Right lobe of liver (tissue), 6 donors: Measurements from ENCODE around the gene NGFR. TPM values are rescaled to one million over a fixed set of nuclear protein-coding genes. Genes with fewer than 3 reads are reported as not detected.

Experiments
- ATAC-seq, 4 donors: fragments of 200-7000 bp; cut with Tn5 transposase; one replicate each; pipeline ENCODE4 v1.9.1; 2020; ENCODE audit warnings: mild to moderate bottlenecking in 4 of 4, moderate library complexity in 4 of 4
- DNase-seq, 3 donors: peaks; one replicate each; pipeline ENCODE4 v3.0.0-alpha.2; 2020
- H3K27ac ChIP-seq, 3 donors: fragments of 200-600 bp; one replicate each; pipeline ENCODE4 v1.8.0; 2022
- H3K27me3 ChIP-seq, 2 donors: fragments of 200-600 bp; one replicate each; pipeline ENCODE4 v1.8.0; 2022
- H3K36me3 ChIP-seq, 4 donors: fragments of 200-600 bp; sonication (generic) in 1 of 4; one replicate each; pipeline versions ENCODE4 v1.5.1 to v1.8.0; 2017 to 2022; ENCODE audit warnings: control low read depth in 1 of 4
- H3K4me1 ChIP-seq, 4 donors: fragments of 200-600 bp; sonication (generic) in 1 of 4; one replicate each; pipeline versions ENCODE4 v1.5.1 to v1.8.0; 2017 to 2022; ENCODE audit warnings: control low read depth in 1 of 4
- H3K4me3 ChIP-seq, 3 donors: fragments of 200-600 bp; one replicate each; pipeline ENCODE4 v1.8.0; 2022
- H3K9me3 ChIP-seq, 4 donors: fragments of 200-600 bp; sonication (generic) in 1 of 4; one replicate each; pipeline versions ENCODE4 v1.5.1 to v1.8.0; 2017 to 2022; ENCODE audit warnings: control low read depth in 1 of 4
- CTCF ChIP-seq, 4 donors: fragments of 200-600 bp in 3 of 4; fragments of 450-650 bp in 1 of 4; IDR thresholded peaks; one replicate each; pipeline versions ENCODE4 v1.5.1 to v1.8.0; 2016 to 2022; ENCODE audit warnings: antibody characterized with exemption in 4 of 4, mild to moderate bottlenecking in 2 of 4
- POLR2A ChIP-seq: fragments of 450-650 bp; IDR thresholded peaks from one replicate; pipeline ENCODE4 v1.6.1; 2017; ENCODE audit warnings: antibody characterized with exemption, mild to moderate bottlenecking
- WGBS: methylation state at CpG from one replicate; pipeline ENCODE4 v1.1.6; 2018; ENCODE audit warnings: low coverage, low lambda C conversion rate; ENCODE audit not compliant: insufficient coverage; ENCODE audit errors: missing lambda C conversion rate; 5-methylcytosine and 5-hydroxymethylcytosine counted together
- intact Hi-C, 2 donors: fragments of 100-400 bp; cut with DNase I; formaldehyde crosslinking; loops; one replicate each; pipeline versions ENCODE4 v1.11.2 to v1.14.1; 2022
- total RNA-seq, 6 experiments: library from RNA; depleted of rRNA in 2 of 6; stranded (reverse); fragments of >200 nt in 2 of 6; fragmentation: NEBNext Ultra II Directional in 3 of 6; extraction: Animal tissue kit (Norgen Biotek cat#: 25700) in 3 of 6; gene quantifications; one replicate each; pipeline versions ENCODE4 v1.1.0 to v1.2.4, GENCODE V29; 2016 to 2023
- donor health status: DM: no; HTN: yes; CAD: no.
- donor health status: DM: no; HTN: no; CAD: no.
- donor health status: DM: no; HTN: no; CAD: no.
- donor health status: DM: no; HTN: yes; CAD: no.
- donor health status: DM: no; HTN: yes; CAD: no.

Gene NGFR
- total RNA-seq, 6 experiments from 2014 or later = 3.1 to 9.4 (median 6.8) TPM

- no peak for DNase-seq
- no peaks in the 10 kb centered on the region for H3K9me3 ChIP-seq
- intact Hi-C loops = loop anchor here in 1 of 2 donors (5.0 kb wide), 1 partner anchor 61 kb away; no protein-coding TSS in a partner anchor
- no peak overlapping the region for H3K4me3 ChIP-seq
- WGBS = 16% methylated on average over 3 of the region's 5 CpGs
- no peaks in the 10 kb centered on the region for H3K36me3 ChIP-seq
- no peak overlapping the region for H3K27ac ChIP-seq
- peaks cover 0 to 4% of the 10 kb centered on the region in 2 donors for H3K27me3 ChIP-seq
- H3K4me1 ChIP-seq = peaks cover 0 to 9% (median 4%) of the 10 kb centered on the region in 4 donors
- ATAC-seq = no peak
- TF ChIP-seq POLR2A (no peak), CTCF (IDR thresholded peaks at IDR 0.05) (no peak)
Observed at GRCh38 chr17:49491192-49491769, 3.8 kb upstream of the NGFR start.

DNA sequence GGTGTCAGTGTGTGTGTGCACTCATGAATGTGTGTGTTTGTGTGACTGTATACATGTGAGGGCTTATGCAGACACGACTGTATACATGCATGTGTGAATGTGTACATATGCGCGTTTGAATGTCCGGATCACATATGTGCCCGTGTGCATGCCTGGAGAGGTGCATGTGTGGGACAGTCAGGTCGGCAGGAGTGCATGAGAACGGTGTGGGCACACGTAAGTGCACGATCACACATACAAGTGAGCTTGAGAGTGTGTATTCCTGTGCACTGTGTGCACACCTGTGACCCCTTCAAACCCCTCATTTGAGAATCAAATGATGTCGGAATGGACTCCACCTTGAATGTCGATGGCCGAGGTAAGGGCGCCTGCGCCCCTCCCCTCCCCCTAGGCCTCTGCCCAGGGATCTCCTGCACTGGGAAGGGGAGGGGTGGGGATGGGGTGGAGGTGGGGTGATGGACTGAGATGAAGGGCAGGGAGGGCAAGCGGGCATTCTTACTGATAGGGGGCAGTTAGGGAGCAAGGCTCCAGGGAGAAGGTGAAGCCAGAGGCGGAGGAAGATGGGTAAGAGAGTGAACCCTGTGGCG is 601 bp upstream of the NGFR start:
- intact Hi-C loops = loop anchor here in 1 of 2 donors (5.0 kb wide), 1 partner anchor 58 kb away; no protein-coding TSS in a partner anchor
- Histone ChIP-seq H3K4me1 (peaks cover 0 to 25% (median 4%) of the 10 kb centered on the region in 4 donors), H3K4me3 (peak overlapping the region; percentile 34 to 48 (median 35)), H3K36me3 (no peaks in the 10 kb centered on the region), H3K27me3 (peaks cover 5 to 23% of the 10 kb centered on the region in 2 donors), H3K9me3 (no peaks in the 10 kb centered on the region), H3K27ac (no peak overlapping the region)
- TF ChIP-seq CTCF (IDR thresholded peaks at IDR 0.05) (no peak), POLR2A (no peak)
- DNase-seq (no peak), ATAC-seq (no peak)
- 36% methylated on average over 12 of the region's 17 CpGs for WGBS

GRCh38 chr17:49495842-49496182 is 719 bp downstream of the NGFR start:
- WGBS = 3% methylated on average over 19 of the region's 22 CpGs
- intact Hi-C loops = no loop called here
- no peak for TF ChIP-seq CTCF (IDR thresholded peaks at IDR 0.05)
- no peak for TF ChIP-seq POLR2A
- H3K4me1 ChIP-seq = peaks cover 0 to 25% (median 4%) of the 10 kb centered on the region in 4 donors
- peak overlapping the region; percentile 34 to 53 (median 35) for H3K4me3 ChIP-seq
- no peak for ATAC-seq
- H3K27me3 ChIP-seq = peaks cover 5 to 23% of the 10 kb centered on the region in 2 donors
- no peak for DNase-seq
- H3K36me3 ChIP-seq = no peaks in the 10 kb centered on the region
- H3K27ac ChIP-seq = no peak overlapping the region
- no peaks in the 10 kb centered on the region for H3K9me3 ChIP-seq

DNA sequence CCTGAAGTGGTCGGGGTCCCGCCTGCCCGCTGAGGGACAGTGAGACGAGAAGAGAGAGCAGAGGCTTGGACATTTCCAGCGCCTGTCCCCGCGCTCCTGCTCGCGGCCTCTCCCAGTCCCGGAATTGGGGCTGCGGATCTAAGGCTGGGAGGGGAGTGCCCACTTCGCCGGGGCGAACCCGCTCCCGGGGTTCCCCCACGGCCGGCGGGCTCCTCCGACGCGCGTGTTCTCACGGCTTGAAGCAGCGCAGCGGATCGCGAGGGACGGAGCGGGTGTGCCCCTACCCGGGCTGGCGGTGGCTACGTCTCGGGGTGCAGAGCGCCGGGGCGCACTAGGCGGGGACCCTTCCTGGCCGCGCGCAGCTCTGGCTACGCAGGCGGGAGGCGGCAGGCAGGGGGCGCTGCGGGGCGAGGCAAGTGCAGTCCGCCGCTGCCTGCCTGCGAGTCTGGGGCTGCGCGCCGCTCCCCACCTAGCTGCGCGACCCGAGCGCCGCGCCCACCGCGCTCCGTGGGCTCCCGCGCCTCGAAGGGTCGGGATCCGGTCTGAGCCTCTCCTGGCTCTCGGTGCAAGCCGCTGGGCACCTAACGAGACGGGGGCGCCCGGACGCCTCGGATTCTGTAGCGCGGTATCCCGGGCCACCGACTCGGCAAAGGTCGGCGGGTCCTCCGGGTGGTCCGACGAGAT is 1.2 kb downstream of the NGFR start:
- Histone ChIP-seq H3K27ac (no peak overlapping the region), H3K27me3 (peaks cover 5 to 23% of the 10 kb centered on the region in 2 donors), H3K4me1 (peaks cover 0 to 25% (median 4%) of the 10 kb centered on the region in 4 donors), H3K4me3 (peak overlapping the region; percentile 34 to 53 (median 35)), H3K9me3 (no peaks in the 10 kb centered on the region), H3K36me3 (no peaks in the 10 kb centered on the region)
- TF ChIP-seq POLR2A (no peak), CTCF (IDR thresholded peaks at IDR 0.05) (peak; percentile 83 to 91 (median 86))
- intact Hi-C loops = no loop called here
- DNase-seq = peak; percentile 74 to 84 (median 79)
- peak; percentile 84 to 91 (median 85) for ATAC-seq
- WGBS = 4% methylated on average over 14 of the region's 85 CpGs
